ENCODE results near the gene HS6ST3.

The HS6ST3 gene

GRCh38 chr13:96667294-96668018 lies 577.5 kb downstream of the HS6ST3 start:
- no peak for TF ChIP-seq CTCF (IDR thresholded peaks at IDR 0.05; ENCODE audit: control insufficient read depth, extremely low read depth, insufficient read depth)
- H3K4me3 ChIP-seq (ENCODE audit: low read depth, low read length) = no peak overlapping the region
- no peak for DNase-seq (ENCODE audit: low read depth)

GRCh38 chr13:96671073-96671472 lies 581.2 kb downstream of the HS6ST3 start:
- no peak for DNase-seq (ENCODE audit: low read depth)
- no peak for TF ChIP-seq CTCF (IDR thresholded peaks at IDR 0.05; ENCODE audit: control insufficient read depth, extremely low read depth, insufficient read depth)
- H3K4me3 ChIP-seq (ENCODE audit: low read depth, low read length) = no peak overlapping the region

- H3K4me3 ChIP-seq (ENCODE audit: low read depth, low read length) = no peak overlapping the region
- DNase-seq (ENCODE audit: low read depth) = no peak
- TF ChIP-seq CTCF (IDR thresholded peaks at IDR 0.05; ENCODE audit: control insufficient read depth, extremely low read depth, insufficient read depth) = no peak
Measured at GRCh38 chr13:96672016-96672415, 582.1 kb downstream of the HS6ST3 start.

- no peak overlapping the region for H3K4me3 ChIP-seq (ENCODE audit: low read depth, low read length)
- DNase-seq (ENCODE audit: low read depth) = no peak
- TF ChIP-seq CTCF (IDR thresholded peaks at IDR 0.05; ENCODE audit: control insufficient read depth, extremely low read depth, insufficient read depth) = no peak
Measured at GRCh38 chr13:96673825-96674224, 583.9 kb downstream of the HS6ST3 start.

GRCh38 chr13:96677029-96677428 lies 587.1 kb downstream of the HS6ST3 start:
- no peak for DNase-seq (ENCODE audit: low read depth)
- no peak for TF ChIP-seq CTCF (IDR thresholded peaks at IDR 0.05; ENCODE audit: control insufficient read depth, extremely low read depth, insufficient read depth)
- no peak overlapping the region for H3K4me3 ChIP-seq (ENCODE audit: low read depth, low read length)

- no peak for DNase-seq (ENCODE audit: low read depth)
- TF ChIP-seq CTCF (IDR thresholded peaks at IDR 0.05; ENCODE audit: control insufficient read depth, extremely low read depth, insufficient read depth) = no peak
- H3K4me3 ChIP-seq (ENCODE audit: low read depth, low read length) = no peak overlapping the region
Measured at GRCh38 chr13:96678801-96679200, 588.9 kb downstream of the HS6ST3 start.

- H3K4me3 ChIP-seq (ENCODE audit: low read depth, low read length) = no peak overlapping the region
- no peak for DNase-seq (ENCODE audit: low read depth)
- TF ChIP-seq CTCF (IDR thresholded peaks at IDR 0.05; ENCODE audit: control insufficient read depth, extremely low read depth, insufficient read depth) = no peak
Measured at GRCh38 chr13:96680898-96681297, 591.0 kb downstream of the HS6ST3 start.
